Measurements from ENCODE around the gene CDV3.

Gene CDV3

DNA sequence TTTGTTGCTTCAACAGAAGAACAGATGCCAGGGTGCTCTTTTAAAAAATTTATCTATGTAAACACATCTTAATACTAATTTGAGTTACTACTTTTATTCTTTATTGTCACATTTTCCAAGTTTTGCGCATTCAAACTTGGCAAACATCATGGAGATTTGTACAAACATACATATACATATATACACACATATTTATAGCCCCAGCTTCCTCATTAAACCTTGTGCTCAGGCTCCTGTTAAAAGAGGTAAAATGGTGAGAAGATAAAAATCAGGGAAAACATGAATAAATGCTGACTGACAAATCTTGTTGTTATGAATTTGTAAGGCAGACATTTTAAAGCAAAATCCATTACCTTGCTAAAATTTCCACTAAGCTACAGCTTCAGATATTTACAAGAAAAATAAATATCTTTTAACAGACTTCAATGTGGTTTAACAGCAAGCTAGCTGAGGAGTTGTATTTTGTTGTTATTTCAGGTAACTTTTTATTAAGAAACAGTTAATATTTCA lies 27.1 kb downstream of the CDV3 start:
- H3K36me3 ChIP-seq (ENCODE audit: insufficient read depth) = 0 out of 2 replicates have a peak, but pooled peaks cover 6% of the 10 kb centered on the region
- no peaks in the 10 kb centered on the region for H3K27me3 ChIP-seq (ENCODE audit: insufficient read depth, low read depth)
- no peaks in the 10 kb centered on the region for H3K4me1 ChIP-seq (ENCODE audit: low read depth, poor library complexity, severe bottlenecking)
- no peaks in the 10 kb centered on the region for H3K79me2 ChIP-seq (ENCODE audit: insufficient read depth, low read depth)
- no peak overlapping the region for H3K4me3 ChIP-seq (IDR thresholded peaks at IDR 0.05; ENCODE audit: insufficient read depth, low read depth, low read length)
- TF ChIP-seq, protein P1, sequence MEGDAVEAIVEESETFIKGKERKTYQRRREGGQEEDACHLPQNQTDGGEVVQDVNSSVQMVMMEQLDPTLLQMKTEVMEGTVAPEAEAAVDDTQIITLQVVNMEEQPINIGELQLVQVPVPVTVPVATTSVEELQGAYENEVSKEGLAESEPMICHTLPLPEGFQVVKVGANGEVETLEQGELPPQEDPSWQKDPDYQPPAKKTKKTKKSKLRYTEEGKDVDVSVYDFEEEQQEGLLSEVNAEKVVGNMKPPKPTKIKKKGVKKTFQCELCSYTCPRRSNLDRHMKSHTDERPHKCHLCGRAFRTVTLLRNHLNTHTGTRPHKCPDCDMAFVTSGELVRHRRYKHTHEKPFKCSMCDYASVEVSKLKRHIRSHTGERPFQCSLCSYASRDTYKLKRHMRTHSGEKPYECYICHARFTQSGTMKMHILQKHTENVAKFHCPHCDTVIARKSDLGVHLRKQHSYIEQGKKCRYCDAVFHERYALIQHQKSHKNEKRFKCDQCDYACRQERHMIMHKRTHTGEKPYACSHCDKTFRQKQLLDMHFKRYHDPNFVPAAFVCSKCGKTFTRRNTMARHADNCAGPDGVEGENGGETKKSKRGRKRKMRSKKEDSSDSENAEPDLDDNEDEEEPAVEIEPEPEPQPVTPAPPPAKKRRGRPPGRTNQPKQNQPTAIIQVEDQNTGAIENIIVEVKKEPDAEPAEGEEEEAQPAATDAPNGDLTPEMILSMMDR (conservative IDR thresholded peaks at IDR 0.05; ENCODE audit: low read depth, low read length) = no peak
- no peak overlapping the region for H3K4me2 ChIP-seq
- no peak overlapping the region for H3K9ac ChIP-seq
- H2AFZ ChIP-seq (ENCODE audit: low read depth) = no peak overlapping the region
- no peak overlapping the region for H3K27ac ChIP-seq
- no peaks in the 10 kb centered on the region for H4K20me1 ChIP-seq (ENCODE audit: insufficient read depth)

DNA sequence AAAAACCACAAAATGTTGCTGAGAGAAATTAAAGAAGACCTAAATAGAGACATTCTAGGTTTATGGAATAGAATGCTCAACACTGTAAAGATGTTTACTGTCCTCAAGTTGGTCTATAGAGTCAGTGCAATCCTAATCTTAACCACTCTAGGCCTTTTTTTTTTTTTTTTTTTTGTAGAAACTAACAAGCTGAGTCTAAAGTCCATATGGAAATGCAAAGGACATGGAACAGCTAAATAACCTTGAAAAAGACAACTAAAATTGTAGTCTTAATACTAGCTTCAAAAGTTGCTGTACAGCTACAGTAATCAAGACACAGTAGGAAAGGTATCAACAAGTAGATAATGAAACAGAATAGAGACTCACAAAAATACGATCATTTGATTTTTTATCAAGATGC lies 32.9 kb downstream of the CDV3 start:
- no peak overlapping the region for H3K27ac ChIP-seq
- TF ChIP-seq, protein P1 (conservative IDR thresholded peaks at IDR 0.05; ENCODE audit: low read depth, low read length) = no peak

DNA sequence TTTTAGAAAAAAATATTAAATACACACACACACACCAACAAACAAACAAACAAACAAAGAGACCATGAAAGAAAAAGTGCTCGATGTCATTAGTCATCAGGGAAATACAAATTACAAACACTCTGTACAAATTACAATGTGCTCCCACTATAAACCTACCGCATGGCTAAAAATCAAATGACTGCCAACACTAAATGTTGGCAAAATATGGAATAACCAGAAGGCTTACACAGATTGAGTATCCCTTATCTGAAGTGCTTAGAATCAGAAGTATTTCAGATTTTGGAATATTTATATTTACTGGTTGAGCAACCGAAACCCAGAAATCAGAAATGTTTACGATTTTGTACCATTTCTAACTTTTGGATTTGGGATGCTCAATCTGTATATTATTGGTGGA lies 33.4 kb downstream of the CDV3 start:
- TF ChIP-seq, protein P1 (conservative IDR thresholded peaks at IDR 0.05; ENCODE audit: low read depth, low read length) = no peak
- Histone ChIP-seq H3K79me2 (ENCODE audit: insufficient read depth, low read depth) (no peaks in the 10 kb centered on the region), H3K36me3 (ENCODE audit: insufficient read depth) (peaks cover 11% of the 10 kb centered on the region; the same call in 1 of the 2 replicates), H3K27me3 (ENCODE audit: insufficient read depth, low read depth) (no peaks in the 10 kb centered on the region), H3K4me3 (IDR thresholded peaks at IDR 0.05; ENCODE audit: insufficient read depth, low read depth, low read length) (no peak overlapping the region), H4K20me1 (ENCODE audit: insufficient read depth) (no peaks in the 10 kb centered on the region), H3K9ac (no peak overlapping the region), H3K4me2 (no peak overlapping the region), H3K4me1 (ENCODE audit: low read depth, poor library complexity, severe bottlenecking) (no peaks in the 10 kb centered on the region), H2AFZ (ENCODE audit: low read depth) (no peak overlapping the region), H3K27ac (no peak overlapping the region)

More for the DNA sequence above, 32.9 kb downstream of the CDV3 start:
- Histone ChIP-seq H3K36me3 (ENCODE audit: insufficient read depth) (peaks cover 11% of the 10 kb centered on the region; the same call in 1 of the 2 replicates), H3K4me3 (IDR thresholded peaks at IDR 0.05; ENCODE audit: insufficient read depth, low read depth, low read length) (no peak overlapping the region), H3K4me1 (ENCODE audit: low read depth, poor library complexity, severe bottlenecking) (no peaks in the 10 kb centered on the region), H3K9ac (no peak overlapping the region), H3K27me3 (ENCODE audit: insufficient read depth, low read depth) (no peaks in the 10 kb centered on the region), H3K4me2 (no peak overlapping the region), H3K79me2 (ENCODE audit: insufficient read depth, low read depth) (no peaks in the 10 kb centered on the region), H2AFZ (ENCODE audit: low read depth) (no peak overlapping the region), H4K20me1 (ENCODE audit: insufficient read depth) (no peaks in the 10 kb centered on the region)

DNA sequence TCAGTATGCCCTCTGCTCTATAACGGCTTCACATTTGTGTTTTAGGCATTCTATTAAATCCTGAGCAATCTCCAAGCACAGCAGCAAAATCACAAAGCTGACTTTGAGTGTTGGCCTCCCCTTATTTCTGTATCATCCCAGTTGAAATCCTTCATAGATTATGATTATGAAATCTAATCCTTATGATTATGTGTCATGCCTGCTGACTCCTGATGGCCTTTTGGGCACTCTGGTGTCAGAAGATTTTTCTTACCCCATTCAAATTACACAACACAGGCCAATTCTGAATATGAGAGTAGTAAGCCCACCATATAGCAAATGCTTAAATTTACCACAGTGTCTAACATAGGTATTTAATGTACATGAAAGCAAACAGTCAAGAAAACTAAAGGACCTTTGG lies 34.3 kb downstream of the CDV3 start:
- Histone ChIP-seq H3K36me3 (ENCODE audit: insufficient read depth) (peaks cover 11% of the 10 kb centered on the region; the same call in 1 of the 2 replicates), H3K27me3 (ENCODE audit: insufficient read depth, low read depth) (no peaks in the 10 kb centered on the region), H2AFZ (ENCODE audit: low read depth) (no peak overlapping the region), H3K27ac (no peak overlapping the region), H3K9ac (no peak overlapping the region), H3K4me2 (no peak overlapping the region), H3K4me3 (IDR thresholded peaks at IDR 0.05; ENCODE audit: insufficient read depth, low read depth, low read length) (no peak overlapping the region), H4K20me1 (ENCODE audit: insufficient read depth) (no peaks in the 10 kb centered on the region), H3K79me2 (ENCODE audit: insufficient read depth, low read depth) (no peaks in the 10 kb centered on the region), H3K4me1 (ENCODE audit: low read depth, poor library complexity, severe bottlenecking) (no peaks in the 10 kb centered on the region)
- TF ChIP-seq, protein P1 (conservative IDR thresholded peaks at IDR 0.05; ENCODE audit: low read depth, low read length) = no peak
